NCI-H1105 treated with DMSO at 0.1 percent for 48 hours (cell line): ENCODE measurements around the gene DNAH10.
A peak's percentile ranks its signal among the peaks of the same experiment; 100 is the strongest.

Experiments used
- DNase-seq: peaks from one replicate; lab custom pipeline; 2025; lab: John Stamatoyannopoulos, UW

The DNAH10 gene

GRCh38 chr12:123971770-123972456 lies 209.8 kb downstream of the DNAH10 start:
- DNase-seq: peak; percentile 36

GRCh38 chr12:123972457-123973401 lies 210.6 kb downstream of the DNAH10 start, which contains the start of the genes CCDC92 and ZNF664:
Gene CCDC92, minus strand, starts transcription at chr12:123972831. Its CDS starts 28,526 bp downstream, at chr12:123944305.
Gene ZNF664, plus strand, starts transcription at chr12:123973215. Its CDS starts 38,930 bp downstream, at chr12:124012145.
- peak; percentile 93 for DNase-seq

GRCh38 chr12:123973552-123974341 lies 211.6 kb downstream of the DNAH10 start:
- DNase-seq: peak; percentile 33

- no peak for DNase-seq
Observed at GRCh38 chr12:123976227-123976826, 214.2 kb downstream of the DNAH10 start.

GRCh38 chr12:123979566-123979965 lies 217.5 kb downstream of the DNAH10 start:
- no peak for DNase-seq

GRCh38 chr12:123982269-123982668 lies 220.2 kb downstream of the DNAH10 start:
- no peak for DNase-seq

- peak; percentile 57 for DNase-seq
Observed at GRCh38 chr12:123983822-123984485, 221.9 kb downstream of the DNAH10 start.

GRCh38 chr12:123984903-123985302 lies 222.8 kb downstream of the DNAH10 start:
- DNase-seq: no peak
